HG03457 (cell line): ENCODE results near the gene ZBP1.

Experiments used
- ATAC-seq: cut with Tn5 transposase; IDR thresholded peaks from one replicate; pipeline ENCODE4 v1.9.1; 2021; ENCODE audit warnings: moderate number of reproducible peaks; ENCODE audit not compliant: unreplicated experiment

The ZBP1 gene

DNA sequence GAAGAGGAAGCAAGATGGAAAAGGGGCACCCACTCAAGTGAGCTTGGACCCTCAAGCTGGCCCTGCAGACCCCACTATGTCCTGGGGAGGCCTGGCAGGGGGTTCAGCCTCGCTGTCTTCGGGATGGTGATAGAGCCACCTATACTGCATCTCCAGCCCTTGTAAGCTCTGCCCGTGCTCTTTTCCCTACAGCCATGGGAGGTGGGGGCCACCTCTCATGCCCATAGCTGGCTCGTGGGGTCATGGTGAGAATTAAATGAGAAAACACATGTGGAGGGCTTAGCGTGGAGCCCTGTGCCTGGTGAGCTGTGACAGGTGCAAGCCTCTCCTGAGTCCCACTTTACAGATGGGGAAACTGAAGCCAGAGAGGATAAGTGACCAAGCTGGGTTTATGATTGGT lies 31.6 kb downstream of the ZBP1 start:
- no peak for ATAC-seq

DNA sequence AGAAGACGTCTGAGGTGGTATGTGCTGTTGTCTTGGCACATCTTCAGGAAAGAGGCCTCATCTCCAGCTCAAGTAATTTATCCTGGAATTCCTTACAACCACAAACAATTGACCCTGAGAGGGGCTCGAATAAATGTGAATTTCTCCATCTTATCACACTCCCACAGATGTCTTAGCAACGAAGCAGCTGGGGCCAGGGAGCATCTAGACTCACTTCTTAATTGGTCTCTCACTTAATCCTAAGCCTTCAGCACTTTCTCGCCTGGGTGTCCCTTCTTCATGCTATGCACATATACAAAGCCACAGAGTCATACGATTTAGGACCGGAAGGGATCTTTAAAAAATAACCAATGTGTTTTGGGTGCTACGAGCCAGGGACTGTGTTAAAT lies 32.2 kb downstream of the ZBP1 start:
- no peak for ATAC-seq

DNA sequence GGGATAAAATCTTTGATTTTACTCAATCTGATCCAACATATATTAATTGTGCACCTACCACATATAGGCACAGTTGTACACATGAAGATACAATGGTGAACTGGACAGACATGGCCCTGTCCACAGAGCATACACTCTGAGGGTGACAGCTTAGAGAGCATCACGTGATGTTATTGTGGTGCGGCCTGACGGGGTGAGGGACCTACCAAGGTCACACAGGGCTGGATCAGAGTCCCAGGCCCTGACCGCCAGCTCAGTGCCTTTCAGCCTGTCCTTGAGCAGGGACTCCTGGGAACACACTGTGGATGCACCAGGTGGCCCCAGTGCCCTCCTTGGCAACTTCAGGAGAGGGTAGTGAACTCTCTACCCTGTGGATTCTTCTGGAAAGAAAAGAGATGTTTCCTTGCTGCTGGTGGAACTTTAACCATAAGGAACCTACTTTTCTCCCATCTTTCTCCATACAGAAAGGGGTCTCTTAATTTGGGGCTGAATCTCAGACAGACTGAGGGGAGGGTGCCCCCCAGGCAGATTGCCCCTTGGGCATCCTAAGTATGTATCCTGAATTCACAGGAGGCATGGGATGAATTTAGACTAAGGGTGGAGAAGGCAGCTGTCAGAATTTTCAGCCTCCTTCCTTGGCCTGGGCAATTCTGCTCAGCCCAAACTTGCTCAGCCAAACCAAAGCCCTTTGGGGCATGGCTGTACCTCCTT lies 32.8 kb downstream of the ZBP1 start:
- no peak for ATAC-seq

DNA sequence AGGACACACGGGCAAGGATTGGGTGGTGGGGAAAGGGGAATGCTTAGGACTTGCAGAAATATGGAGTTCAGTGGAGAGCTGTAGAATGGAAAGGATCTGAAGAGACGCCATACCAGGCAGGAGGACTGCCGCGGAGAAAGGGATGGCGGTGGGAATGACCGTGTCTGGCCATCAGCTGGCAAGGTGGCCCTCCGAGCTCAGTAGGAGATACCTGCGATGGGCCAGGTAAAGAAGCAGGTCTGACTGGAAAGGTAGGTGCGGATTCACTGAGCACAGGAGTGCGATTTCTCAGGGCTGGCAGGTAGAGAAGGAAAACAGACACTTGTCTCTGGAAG lies 33.3 kb downstream of the ZBP1 start:
- no peak for ATAC-seq

DNA sequence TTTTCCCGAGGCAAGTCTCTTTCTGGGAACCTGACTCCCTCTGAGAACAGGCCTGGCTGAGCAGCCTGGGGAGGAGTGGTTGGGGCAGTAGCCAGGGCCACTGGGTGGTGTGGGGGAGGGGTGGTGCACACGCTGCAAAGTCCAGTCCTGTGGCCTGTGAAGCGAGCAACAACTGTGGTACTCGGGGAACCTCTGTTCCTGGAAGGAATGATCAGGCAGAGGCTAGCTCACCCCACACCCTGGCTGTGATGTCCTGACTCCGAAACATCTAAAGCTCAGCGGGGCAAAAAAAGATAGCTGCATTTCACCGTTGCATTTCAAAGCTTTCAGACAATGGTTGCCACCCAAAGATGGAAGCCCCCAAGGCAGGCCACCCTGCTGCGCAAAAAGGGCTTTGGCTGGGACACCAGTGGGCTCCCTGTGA lies 33.8 kb downstream of the ZBP1 start:
- no peak for ATAC-seq

DNA sequence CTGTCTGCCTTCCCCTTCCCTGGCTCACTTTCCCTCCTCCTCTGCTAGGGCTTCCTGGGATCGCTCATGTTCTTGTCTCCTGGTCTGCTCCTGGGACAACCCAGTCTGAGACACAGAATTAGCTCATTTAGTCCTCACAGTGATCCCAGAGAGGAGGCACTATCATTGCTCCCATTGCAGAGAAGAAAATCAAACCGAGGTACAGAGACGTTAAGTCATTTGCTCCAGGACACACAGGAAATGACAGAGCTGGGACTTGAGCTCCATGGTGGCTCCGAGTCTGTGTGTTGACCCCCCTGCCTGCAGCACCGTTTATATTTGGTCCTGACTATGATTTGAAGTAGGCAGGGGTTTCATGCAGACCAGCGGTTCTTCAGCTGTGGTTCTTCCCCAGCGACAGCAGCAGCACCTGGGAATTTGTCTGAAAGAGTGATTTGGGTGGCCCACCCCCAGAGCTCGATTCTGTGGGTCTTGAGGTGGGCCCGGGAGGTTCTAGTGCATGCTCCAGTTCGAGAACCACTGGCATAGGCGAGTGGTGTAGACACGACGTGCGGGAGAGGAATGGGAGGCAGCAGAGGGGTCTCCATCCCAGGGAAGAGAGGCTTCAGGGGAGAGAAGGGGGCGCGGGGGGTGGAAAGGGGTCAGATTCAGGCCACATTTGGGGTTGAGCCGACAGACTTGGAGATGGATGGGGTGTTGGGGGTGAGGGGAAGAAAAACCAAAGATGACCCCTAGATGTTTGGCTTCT lies 34.6 kb downstream of the ZBP1 start:
- ATAC-seq, result no peak

DNA sequence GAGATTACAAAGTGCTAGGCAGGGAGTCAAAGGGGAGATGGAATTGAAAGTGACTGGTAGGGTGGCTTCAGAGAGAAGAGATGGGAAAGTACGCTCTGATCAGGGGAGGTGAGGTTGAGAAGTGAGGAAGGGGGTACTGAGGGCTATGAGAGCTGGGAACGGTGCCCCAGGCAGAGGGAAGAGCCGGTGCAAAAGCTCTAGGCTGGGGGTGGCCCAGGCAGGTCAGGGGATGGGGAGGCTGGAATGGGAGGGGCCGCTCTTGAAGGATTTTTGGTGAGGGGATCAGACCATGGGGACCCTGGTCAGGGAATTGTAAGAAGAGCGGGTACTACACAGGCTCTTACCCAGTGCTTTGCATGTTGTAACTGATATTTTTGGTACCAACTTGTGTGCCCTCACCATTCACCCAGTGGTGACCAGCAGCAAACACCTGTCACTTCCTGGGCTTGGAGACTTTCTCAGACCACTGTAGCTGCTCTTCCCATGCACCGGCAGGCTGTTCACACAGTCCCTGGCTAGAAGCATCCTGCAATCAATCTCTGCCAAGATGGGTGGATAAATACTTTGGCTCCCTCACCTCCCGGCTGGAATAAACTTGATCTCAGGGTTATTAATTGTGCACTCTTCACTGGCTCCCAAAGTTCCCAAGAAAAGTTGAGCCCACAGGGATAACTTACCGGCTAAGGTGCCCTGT lies 35.3 kb downstream of the ZBP1 start:
- ATAC-seq, result no peak

DNA sequence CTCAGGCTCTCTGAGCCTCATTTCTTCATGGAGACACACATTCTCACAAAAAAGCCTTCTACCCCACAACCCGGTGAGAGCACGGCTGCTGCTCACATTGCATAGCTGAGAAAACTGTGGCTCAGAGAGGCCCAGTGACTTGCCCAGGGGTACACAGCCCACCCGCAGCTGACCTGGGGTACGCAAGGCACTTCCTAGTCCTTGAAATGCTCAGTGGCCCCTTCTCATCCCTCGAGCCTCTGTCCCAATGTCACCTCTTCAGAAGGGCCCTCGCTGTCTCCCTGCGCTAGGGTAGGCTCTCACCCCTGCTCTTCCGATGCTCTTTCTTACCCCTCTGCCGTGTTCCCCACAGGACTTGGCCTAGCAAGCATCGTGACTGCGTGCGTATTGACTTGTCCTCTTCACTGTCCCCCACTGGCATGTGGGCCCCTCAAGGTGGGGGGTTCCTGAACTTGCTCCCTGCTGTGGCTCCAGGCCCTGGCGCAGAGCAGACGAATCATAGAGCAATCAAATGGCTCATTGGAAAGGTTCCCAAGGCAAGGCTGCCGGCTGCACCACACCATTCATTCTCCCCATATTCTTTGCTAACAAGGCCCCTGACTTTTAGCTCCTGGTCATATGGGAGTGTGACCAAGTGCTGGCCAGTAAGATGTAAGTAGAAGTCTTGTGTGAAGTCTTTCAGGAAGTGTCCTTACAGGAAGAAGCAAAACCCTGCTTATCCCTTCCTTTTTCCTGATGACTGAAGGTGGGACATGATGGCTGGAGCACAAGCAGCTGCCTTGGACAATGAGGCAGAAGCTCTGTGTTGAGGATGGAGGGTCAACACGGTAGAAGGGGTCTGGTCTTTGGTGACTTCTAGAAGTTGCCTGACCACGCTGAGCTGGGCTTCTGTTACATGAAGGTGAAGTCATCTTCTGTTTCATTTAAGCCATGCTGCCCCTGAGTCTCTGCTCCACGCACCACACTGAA lies 36.7 kb downstream of the ZBP1 start:
- no peak for ATAC-seq

DNA sequence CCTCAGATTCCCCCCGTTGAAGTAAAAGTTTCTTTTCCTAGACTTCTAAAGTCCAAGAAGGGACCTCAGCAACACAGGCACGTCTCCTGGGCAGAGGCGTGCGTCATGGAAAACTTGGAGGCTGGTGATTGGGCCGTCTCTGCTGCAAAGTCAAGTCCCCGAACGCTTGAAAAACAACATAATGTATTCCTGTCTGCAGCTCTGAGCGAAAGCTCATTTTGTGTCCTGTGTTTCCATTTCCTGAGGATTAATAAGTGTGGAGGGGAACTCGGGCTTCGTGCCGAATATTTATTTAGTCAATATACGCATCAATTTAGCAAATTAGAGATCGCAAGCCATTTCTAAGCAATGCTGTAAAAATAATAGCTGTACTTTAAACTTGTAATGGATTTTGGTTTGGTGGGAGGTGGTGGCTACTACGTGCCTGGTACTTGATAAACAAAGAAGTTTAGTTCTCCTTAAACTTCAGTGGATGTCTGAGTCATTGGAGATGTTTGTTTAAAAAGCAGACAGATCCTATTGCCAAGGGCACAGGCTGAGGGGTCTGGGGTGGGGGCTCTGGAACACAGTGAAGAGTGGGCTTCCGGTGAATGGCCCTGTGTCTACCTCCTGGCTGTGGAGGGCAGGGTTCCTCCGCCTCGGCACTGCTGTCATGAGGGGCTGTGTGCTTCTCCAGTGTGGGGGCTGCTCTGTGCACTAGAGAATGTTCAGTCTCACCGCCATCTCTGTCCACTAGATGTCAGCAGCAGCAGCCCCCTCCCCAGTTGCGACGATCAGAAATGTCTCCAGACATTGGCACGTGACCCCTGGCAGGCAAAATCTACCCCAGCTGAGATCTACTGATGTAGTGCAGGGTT lies 37.6 kb downstream of the ZBP1 start:
- ATAC-seq, result no peak

DNA sequence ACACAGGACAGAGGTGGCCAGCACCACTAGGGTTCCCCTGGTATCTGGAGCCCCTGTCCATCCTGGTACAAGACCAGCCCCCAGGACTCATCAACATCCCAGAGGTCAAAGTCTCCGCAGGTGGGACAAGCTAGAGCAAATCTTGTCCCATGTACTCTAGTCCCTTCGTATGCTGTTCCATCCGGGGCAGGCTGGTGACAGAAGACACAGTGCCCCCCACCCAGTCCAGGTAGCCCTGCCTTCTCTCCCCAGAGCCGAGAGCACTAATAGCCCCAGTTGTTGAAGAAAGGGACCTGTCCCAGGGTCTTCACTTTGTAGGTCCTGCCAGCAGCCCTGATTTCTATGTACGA lies 38.2 kb downstream of the ZBP1 start:
- no peak for ATAC-seq

DNA sequence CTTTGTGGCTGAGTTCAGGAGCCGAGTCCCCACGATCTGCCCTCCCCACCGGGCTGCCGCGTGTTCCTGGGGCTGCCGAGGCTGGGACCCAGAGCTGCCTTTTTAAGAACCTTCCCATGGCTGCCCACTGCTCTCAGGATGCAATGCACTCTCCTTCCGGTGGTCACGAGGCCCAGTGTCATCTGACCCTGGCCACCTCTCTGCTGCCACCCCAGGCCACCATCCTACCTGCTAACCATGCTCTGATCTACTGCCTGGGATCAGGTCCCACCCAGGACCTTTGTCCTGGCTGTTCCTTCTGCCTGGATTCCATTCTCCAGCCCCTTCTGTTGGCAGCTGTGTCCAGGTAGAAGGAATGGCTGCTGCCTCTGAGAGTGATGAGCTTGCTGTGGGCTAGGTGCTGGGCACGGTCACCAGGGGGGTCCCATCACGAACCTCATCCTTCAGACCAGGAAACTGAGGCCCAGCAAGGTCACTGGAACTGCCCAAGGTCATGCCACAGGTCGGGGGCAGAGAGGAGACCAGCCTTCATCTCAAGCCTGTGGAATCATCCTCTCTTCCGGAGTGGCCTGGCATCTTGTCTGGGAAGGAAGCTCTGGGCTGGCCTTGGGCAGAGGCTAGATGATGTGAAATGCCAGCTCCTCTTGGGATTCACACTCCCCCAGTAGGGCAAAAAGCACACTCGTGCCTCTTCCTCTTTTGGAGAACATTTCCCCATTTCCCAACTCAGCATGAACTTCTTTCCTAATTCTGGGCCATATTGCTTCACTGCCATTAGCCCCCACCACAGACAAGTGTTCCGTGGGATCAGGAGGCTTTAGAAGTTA lies 38.8 kb downstream of the ZBP1 start:
- ATAC-seq, result no peak

DNA sequence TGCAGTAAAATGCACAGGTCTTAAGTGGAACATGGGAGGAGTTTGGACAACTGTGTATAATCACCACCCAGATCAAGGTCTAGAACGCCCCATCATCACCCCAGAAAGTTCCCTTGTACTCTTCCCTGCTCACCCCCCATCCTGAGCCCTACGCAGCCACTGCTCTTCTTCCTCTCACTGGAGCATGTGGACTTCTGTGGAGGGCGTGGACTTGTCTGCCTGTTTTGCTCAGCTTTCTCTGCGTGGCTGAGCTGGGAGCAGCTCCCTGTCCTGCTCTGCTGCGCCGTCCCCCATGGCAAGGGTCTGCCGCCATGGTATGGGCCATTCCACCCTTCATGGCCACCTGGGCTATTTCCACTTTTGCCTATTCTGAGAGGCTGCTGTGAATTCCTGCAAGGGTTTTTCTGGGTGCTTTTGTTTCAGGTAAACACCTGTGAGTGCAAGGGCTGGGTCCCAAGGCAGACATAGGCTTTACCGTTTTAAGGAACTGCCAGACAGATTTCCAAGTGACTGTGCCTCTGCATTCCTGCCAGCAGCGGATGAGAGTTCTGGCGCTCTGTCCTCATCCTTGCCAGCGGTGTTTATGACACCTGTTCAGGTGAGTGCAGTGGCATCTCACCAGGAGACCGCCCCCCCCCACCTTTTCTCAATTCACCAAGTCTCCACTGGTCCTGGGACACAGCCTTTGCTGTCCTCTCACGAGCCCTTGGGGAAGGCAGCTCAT lies 39.6 kb downstream of the ZBP1 start:
- ATAC-seq, result no peak

DNA sequence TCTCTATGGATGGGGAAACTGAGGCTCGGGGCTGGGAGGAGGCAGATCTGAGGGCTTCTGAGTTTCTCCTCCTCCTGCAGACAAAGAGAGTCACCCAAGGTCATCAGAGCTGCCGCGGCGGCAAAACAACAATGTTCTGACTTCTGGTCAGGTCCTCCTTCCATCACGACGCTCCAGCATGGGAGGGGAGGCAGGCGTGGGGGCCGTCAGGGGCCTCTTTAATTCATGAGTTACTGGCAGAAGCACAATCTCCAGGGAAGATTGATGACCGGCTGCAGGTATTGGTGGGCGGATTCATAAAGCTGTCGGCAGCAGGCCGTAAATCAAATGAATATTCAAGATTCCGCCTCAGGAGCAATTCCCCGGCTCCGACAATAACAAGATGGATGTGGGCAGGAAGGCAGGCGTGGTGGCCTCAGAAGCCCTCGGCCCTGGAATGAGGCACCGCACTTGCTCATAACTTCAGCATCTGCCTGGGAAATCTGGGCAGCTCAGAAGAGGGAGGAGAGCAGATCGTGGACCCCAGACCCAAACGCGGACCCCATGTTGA lies 40.3 kb downstream of the ZBP1 start:
- ATAC-seq, result no peak

DNA sequence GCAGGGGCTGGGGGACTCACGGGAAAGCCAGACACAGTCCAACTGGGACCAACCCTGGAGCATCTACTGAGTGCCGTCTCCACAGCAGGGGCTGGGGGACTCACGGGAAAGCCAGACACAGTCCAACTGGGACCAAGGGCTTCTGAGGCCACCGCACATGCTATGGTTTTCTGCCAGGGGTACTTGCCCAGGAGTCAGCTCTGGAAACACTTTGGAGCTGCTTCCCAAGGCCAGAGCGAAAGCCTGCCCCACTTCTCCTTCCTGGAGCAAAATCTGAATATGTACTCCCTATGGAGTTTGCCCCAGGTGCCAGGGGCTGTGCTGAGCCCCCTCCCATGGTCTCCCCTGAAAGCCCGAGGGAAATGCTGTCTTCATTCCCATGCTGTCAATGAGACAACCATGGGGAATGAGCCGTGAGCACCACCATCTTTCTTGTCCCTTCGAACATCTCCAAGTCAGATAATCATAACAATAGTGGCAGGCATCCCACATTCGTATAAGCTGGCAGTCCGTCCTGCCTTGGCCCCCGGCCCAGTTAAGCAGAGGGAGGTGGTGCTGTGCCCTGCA lies 40.8 kb downstream of the ZBP1 start:
- no peak for ATAC-seq

DNA sequence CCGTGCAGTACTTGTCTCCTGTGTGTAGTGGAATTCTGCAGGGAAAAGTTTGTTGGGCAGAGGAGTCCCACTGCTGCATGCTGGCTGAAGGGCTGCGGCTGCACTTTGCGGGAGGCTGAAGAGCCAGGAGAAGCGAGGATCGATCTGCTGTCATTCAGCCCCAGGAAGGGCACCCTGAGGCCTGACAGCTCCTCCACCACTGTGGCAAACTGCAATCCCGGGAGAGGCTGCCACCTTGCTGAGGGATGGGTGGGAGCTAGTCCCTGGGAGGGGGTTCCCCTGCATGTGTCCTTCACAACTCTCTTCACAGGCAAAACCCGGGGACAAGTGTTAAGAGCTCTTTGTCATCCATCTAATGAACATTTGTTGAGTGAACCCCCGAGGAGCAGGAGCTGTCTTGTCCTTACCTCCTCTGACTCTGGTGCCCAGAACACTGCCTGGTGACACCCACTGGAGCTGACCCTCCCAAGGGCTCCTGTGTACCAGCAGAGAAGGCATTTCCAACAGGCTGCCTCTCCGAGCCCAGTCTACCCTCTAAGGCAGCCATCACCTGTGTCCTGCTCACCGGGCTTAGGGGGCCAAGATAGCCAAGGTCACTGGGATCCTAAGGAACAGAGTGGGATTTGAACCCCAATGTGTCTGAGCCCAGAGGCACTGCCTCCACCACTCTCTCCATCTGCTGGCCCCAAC lies 41.6 kb downstream of the ZBP1 start:
- no peak for ATAC-seq

DNA sequence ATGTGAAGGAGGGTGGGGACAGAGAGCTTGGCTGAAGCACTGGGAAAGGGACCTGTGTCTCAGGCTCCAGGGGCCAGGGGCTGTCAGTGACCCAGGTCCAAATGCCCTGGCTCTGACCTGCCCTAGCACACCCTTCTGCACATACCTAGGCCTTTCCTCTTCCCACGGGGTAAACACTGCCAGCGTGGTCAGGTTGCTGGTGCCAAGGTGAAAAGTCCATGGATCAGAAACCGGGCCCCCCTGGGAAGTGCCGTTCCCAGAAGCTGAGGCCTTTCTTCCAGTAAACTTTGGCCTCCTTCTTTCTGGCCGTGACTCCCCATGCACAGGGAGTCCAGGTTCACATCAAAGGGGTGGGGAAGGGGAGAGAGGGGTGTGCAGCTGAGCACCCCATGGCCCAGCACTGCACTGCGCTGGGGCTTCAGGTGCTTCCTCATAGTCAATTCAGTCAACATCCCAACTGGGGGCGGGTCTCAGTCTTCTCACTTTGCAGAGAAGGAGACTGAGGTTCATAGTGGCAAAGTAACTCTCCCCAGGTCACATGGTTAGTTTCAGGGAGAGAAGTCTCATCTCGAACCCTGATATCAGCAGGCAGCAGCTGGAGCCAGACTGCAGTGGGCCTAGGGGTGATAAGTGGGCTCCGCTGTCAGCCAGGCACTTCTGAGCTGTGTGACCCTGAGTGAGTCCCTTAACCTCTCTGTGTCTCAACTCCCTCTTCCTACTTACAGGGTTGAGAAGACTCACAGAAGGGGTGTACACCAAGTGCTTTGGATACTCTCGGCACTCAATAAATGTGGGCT lies 42.3 kb downstream of the ZBP1 start:
- no peak for ATAC-seq
